Neural cell (in vitro differentiated cells): ENCODE data around the gene G2E3. TPM values are rescaled to one million over a fixed set of nuclear protein-coding genes. Genes with fewer than 3 reads are reported as not detected.

Experiments used
- H2AFZ ChIP-seq: fragments of 200-600, 300-800 bp; sonication (generic), shearing (Covaris generic); 2 replicates; pipeline ENCODE4 v1.6.0; 2014; ENCODE audit warnings: low read depth, mild to moderate bottlenecking, antibody characterized with exemption, low read length, moderate library complexity
- H3F3A ChIP-seq: fragments of 200-600 bp; shearing (Covaris generic); 2 replicates; pipeline ENCODE4 v1.6.1; 2016; ENCODE audit warnings: mild to moderate bottlenecking, moderate library complexity, mixed read lengths, antibody characterized with exemption, low read length; ENCODE audit not compliant: insufficient read depth, poor library complexity, severe bottlenecking
- H3K27ac ChIP-seq: fragments of 200-600, 300-800 bp; sonication (generic), shearing (Covaris generic); 2 replicates; pipeline ENCODE4 v1.5.1; 2014; ENCODE audit warnings: mild to moderate bottlenecking, low read length, moderate library complexity
- H3K27me3 ChIP-seq: fragments of 300-800, 200-600 bp; sonication (generic), shearing (Covaris generic); 2 replicates; pipeline ENCODE4 v1.6.0; 2014; ENCODE audit warnings: mild to moderate bottlenecking, low read depth, low read length, moderate library complexity; ENCODE audit not compliant: insufficient read depth
- H3K36me3 ChIP-seq: fragments of 300-800, 200-600 bp; sonication (generic), shearing (Covaris generic); 2 replicates; pipeline ENCODE4 v1.5.1; 2014; ENCODE audit warnings: mild to moderate bottlenecking, antibody characterized with exemption, low read length, moderate library complexity; ENCODE audit not compliant: insufficient read depth
- H3K4me2 ChIP-seq: fragments of 300-800, 200-600 bp; sonication (generic), shearing (Covaris generic); 2 replicates; pipeline ENCODE4 v1.6.0; 2014; ENCODE audit warnings: mild to moderate bottlenecking, low read length
- H3K4me3 ChIP-seq: fragments of 300-800, 200-600 bp; sonication (generic), shearing (Covaris generic); 2 replicates; pipeline ENCODE4 v1.5.1; 2014; ENCODE audit warnings: mild to moderate bottlenecking, low read length, moderate library complexity
- H3K79me2 ChIP-seq: fragments of 200-600 bp; shearing (Covaris generic); replicated peaks from 2 replicates; pipeline ENCODE4 v1.6.0; 2014; ENCODE audit warnings: mild to moderate bottlenecking, low read length, moderate library complexity; ENCODE audit not compliant: insufficient read depth
- H3K9ac ChIP-seq: fragments of 300-800, 200-600 bp; sonication (generic), shearing (Covaris generic); 2 replicates; pipeline ENCODE4 v1.6.1; 2016; ENCODE audit warnings: mild to moderate bottlenecking, low read length, mixed read lengths
- H3K9me2 ChIP-seq: fragments of 200-600 bp; shearing (Covaris generic); 2 replicates; pipeline ENCODE4 v1.6.1; 2016; ENCODE audit warnings: mild to moderate bottlenecking, low read length, mixed read lengths; ENCODE audit not compliant: insufficient read depth
- H3K9me3 ChIP-seq: fragments of 200-600, 300-800 bp; sonication (generic), shearing (Covaris generic); 2 replicates; pipeline ENCODE4 v1.6.1; 2016; ENCODE audit warnings: mild to moderate bottlenecking, mixed run types, low read length, moderate library complexity, mixed read lengths
- H4K20me1 ChIP-seq: fragments of 200-600 bp; shearing (Covaris generic); 2 replicates; pipeline ENCODE4 v1.6.1; 2016; ENCODE audit warnings: mild to moderate bottlenecking, mixed run types; ENCODE audit not compliant: insufficient read depth
- CTCF ChIP-seq: fragments of 450-650 bp; IDR thresholded peaks from 2 replicates; pipeline ENCODE4 v1.5.1; 2014; ENCODE audit warnings: antibody characterized with exemption, mild to moderate bottlenecking, moderate library complexity; ENCODE audit not compliant: poor library complexity, severe bottlenecking
- EP300 ChIP-seq: fragments of 450-650 bp; conservative IDR thresholded peaks from 2 replicates; pipeline ENCODE4 v1.6.1; 2014; ENCODE audit warnings: antibody characterized with exemption, mild to moderate bottlenecking, moderate library complexity; ENCODE audit not compliant: poor library complexity, severe bottlenecking
- EZH2 ChIP-seq: fragments of 200-600, 300-800 bp; shearing (Covaris generic), sonication (generic); IDR thresholded peaks from 2 replicates; pipeline ENCODE4 v1.6.1; 2014; ENCODE audit warnings: antibody characterized with exemption, low read length, borderline replicate concordance, mild to moderate bottlenecking; ENCODE audit not compliant: insufficient read depth, poor library complexity, severe bottlenecking
- MXI1 ChIP-seq: fragments of 450-650 bp; conservative IDR thresholded peaks from 2 replicates; pipeline ENCODE4 v1.6.1; 2014; ENCODE audit warnings: antibody characterized with exemption, mild to moderate bottlenecking; ENCODE audit not compliant: poor library complexity, severe bottlenecking
- POLR2AphosphoS5 ChIP-seq: IDR thresholded peaks from 2 replicates; pipeline ENCODE4 v1.6.1; 2012
- RAD21 ChIP-seq: fragments of 450-650 bp; conservative IDR thresholded peaks from 2 replicates; pipeline ENCODE4 v1.6.1; 2014; ENCODE audit warnings: antibody characterized with exemption, mild to moderate bottlenecking, moderate library complexity
- REST ChIP-seq: IDR thresholded peaks from 2 replicates; pipeline ENCODE4 v1.6.1; 2012; ENCODE audit warnings: borderline replicate concordance
- SMC3 ChIP-seq: fragments of 450-650 bp; conservative IDR thresholded peaks from 2 replicates; pipeline ENCODE4 v1.6.1; 2014; ENCODE audit warnings: antibody characterized with exemption, mild to moderate bottlenecking, moderate library complexity; ENCODE audit not compliant: poor library complexity
- TAF1 ChIP-seq: IDR thresholded peaks from 2 replicates; pipeline ENCODE4 v1.6.1; 2012; ENCODE audit warnings: low read depth
- polyA plus RNA-seq: library from polyadenylated mRNA; depleted of rRNA; stranded (reverse); fragments of >200 nt; gene quantifications from 2 replicates; pipeline ENCODE4 v1.2.3, GENCODE V29; 2014

Gene G2E3
- polyA plus RNA-seq, 1 donor from 2014 or later: 35.4 TPM

- Histone ChIP-seq H3K27ac (no peak overlapping the region), H3K27me3 (no peaks in the 10 kb centered on the region), H3K9me2 (no peaks in the 10 kb centered on the region), H3K9me3 (no peaks in the 10 kb centered on the region), H3K4me3 (no peak overlapping the region), H3F3A (no peaks in the 10 kb centered on the region), H3K9ac (no peak overlapping the region), H3K79me2 (peaks cover 46% of the 10 kb centered on the region), H3K4me2 (no peak overlapping the region), H4K20me1 (no peaks in the 10 kb centered on the region), H3K36me3 (peaks cover 22% of the 10 kb centered on the region), H2AFZ (no peak overlapping the region)
- TF ChIP-seq SMC3 (no peak), TAF1 (no peak), REST (no peak), POLR2AphosphoS5 (no peak), EP300 (no peak), RAD21 (no peak)
Observed at GRCh38 chr14:30585204-30585603, 26.2 kb downstream of the G2E3 start.

GRCh38 chr14:30587141-30587540, 28.2 kb downstream of the G2E3 start:
- Histone ChIP-seq H3K4me3 (no peak overlapping the region), H3K9me3 (no peaks in the 10 kb centered on the region), H3F3A (no peaks in the 10 kb centered on the region), H3K79me2 (peaks cover 35% of the 10 kb centered on the region), H3K36me3 (peaks cover 19% of the 10 kb centered on the region), H3K27ac (no peak overlapping the region), H3K9me2 (no peaks in the 10 kb centered on the region), H3K9ac (no peak overlapping the region), H4K20me1 (no peaks in the 10 kb centered on the region), H3K4me2 (no peak overlapping the region), H2AFZ (no peak overlapping the region), H3K27me3 (no peaks in the 10 kb centered on the region)
- TF ChIP-seq TAF1 (no peak), RAD21 (no peak), SMC3 (no peak), CTCF (no peak), EZH2 (no peak), REST (no peak), EP300 (no peak), MXI1 (no peak), POLR2AphosphoS5 (no peak)
